K562 (cell line): ENCODE data around the gene CD84. TPM values are rescaled to one million over a fixed set of nuclear protein-coding genes. Genes with fewer than 3 reads are reported as not detected.

Experiments used
- CBX1 ChIP-seq: sonication (generic); IDR thresholded peaks from 2 replicates; pipeline ENCODE4 v1.6.1; 2016; ENCODE audit warnings: antibody characterized with exemption, low read depth, mild to moderate bottlenecking
- CBX3 ChIP-seq, 2 experiments: IDR thresholded peaks; 1 replicate in 1 of 2; 2 replicates in 1 of 2; pipeline ENCODE4 v1.6.1; 2012; ENCODE audit warnings: inconsistent platforms in 2 of 2, low read length in 2 of 2, borderline replicate concordance in 1 of 2, control low read depth in 1 of 2
- CCAR2 ChIP-seq: fragments of 200-400 bp; formaldehyde crosslinking; IDR thresholded peaks from 2 replicates; pipeline ENCODE4 v1.6.1; 2017; ENCODE audit warnings: mild to moderate bottlenecking, low read depth, low read length
- DACH1 ChIP-seq: fragments of 450-650 bp; IDR thresholded peaks from 2 replicates; pipeline ENCODE4 v1.6.1; 2018; ENCODE audit not compliant: partially characterized antibody
- EWSR1 ChIP-seq: fragments of 450-650 bp; IDR thresholded peaks from 2 replicates; pipeline ENCODE4 v1.6.1; 2018; ENCODE audit warnings: borderline replicate concordance, mild to moderate bottlenecking, low read depth, moderate library complexity; ENCODE audit not compliant: partially characterized antibody
- IRF9 ChIP-seq: fragments of 450-650 bp; IDR thresholded peaks from 2 replicates; pipeline ENCODE4 v1.6.1; 2016; ENCODE audit warnings: missing biosample characterization, missing genetic modification characterization
- KDM5B ChIP-seq: fragments of 200-600 bp; sonication (generic); IDR thresholded peaks from 2 replicates; pipeline ENCODE4 v1.6.1; 2012; ENCODE audit warnings: low read depth, mild to moderate bottlenecking, moderate library complexity, low read length, control low read depth, inconsistent platforms; ENCODE audit not compliant: insufficient replicate concordance
- KLF10 ChIP-seq: fragments of 250-450 bp; sonication (Bioruptor Pico); IDR thresholded peaks from 2 replicates; pipeline ENCODE4 v1.6.1; 2021; ENCODE audit warnings: matching md5 sums
- MTA3 ChIP-seq: fragments of 450-650 bp; formaldehyde crosslinking; IDR thresholded peaks from 2 replicates; pipeline ENCODE4 v1.6.1; 2017; ENCODE audit warnings: mild to moderate bottlenecking, borderline replicate concordance
- NCOA1 ChIP-seq: fragments of 450-650 bp; IDR thresholded peaks from 2 replicates; pipeline ENCODE4 v1.6.1; 2016; ENCODE audit warnings: low read depth
- POLR2A ChIP-seq: fragments of 450-650 bp; conservative IDR thresholded peaks from 2 replicates; pipeline ENCODE4 v1.6.1; 2016
- PREB ChIP-seq: sonication (generic); formaldehyde crosslinking; IDR thresholded peaks from 2 replicates; pipeline ENCODE4 v1.8.1; 2023; ENCODE audit warnings: mild to moderate bottlenecking, missing genetic modification reagents
- THAP12 ChIP-seq: fragments of 250-450 bp; sonication (Bioruptor Pico); IDR thresholded peaks from 2 replicates; pipeline ENCODE4 v1.9.0; 2021; ENCODE audit warnings: mild to moderate bottlenecking, inconsistent platforms
- ZNF316 ChIP-seq: fragments of 450-650 bp; IDR thresholded peaks from 2 replicates; pipeline ENCODE4 v1.6.1; 2016
- ZNF444 ChIP-seq: fragments of 250-450 bp; sonication (Bioruptor Pico); IDR thresholded peaks from 2 replicates; pipeline ENCODE4 v1.4.0; 2020; ENCODE audit warnings: mild to moderate bottlenecking, moderate library complexity
- ZNF583 ChIP-seq: fragments of 250-450 bp; sonication (Bioruptor Pico); IDR thresholded peaks from 2 replicates; pipeline ENCODE4 v1.4.0; 2020
- polyA plus RNA-seq, 8 experiments: library from polyadenylated mRNA; depleted of rRNA in 4 of 8; stranded (reverse) in 5 of 8; unstranded in 3 of 8; fragments of >200 nt; fragmentation: Nextera tagmentation in 2 of 8; fragmentation: Illumina TruSeq in 1 of 8; extraction: Ambion mirVana in 2 of 8; extraction: Trizol in 1 of 8; gene quantifications; 2 replicates each; pipeline versions ENCODE4 v1.2.1 to v1.2.3, GENCODE V29; 2011 to 2014; ENCODE audit warnings: inconsistent platforms in 1 of 8, missing spikeins in 1 of 8
- total RNA-seq, 7 experiments: library from RNA; depleted of rRNA in 6 of 7; stranded (reverse); fragments of >200 nt in 6 of 7; fragmentation: Illumina TruSeq in 2 of 7; extraction: Trizol in 2 of 7; gene quantifications; 2 replicates each; pipeline versions ENCODE4 v1.2.1 to v1.2.3, GENCODE V29; 2011 to 2021; ENCODE audit warnings: low replicate concordance in 1 of 7
- TF ChIP-seq, protein P1 (sequence below), 3 experiments: IDR thresholded peaks in 2 of 3; conservative IDR thresholded peaks in 1 of 3; 2 replicates each; pipeline ENCODE4 v1.5.1; 2011 to 2012; ENCODE audit warnings: low read length in 3 of 3, mild to moderate bottlenecking in 3 of 3, control low read depth in 2 of 3, improper control_type of control experiment in 1 of 3, inconsistent platforms in 1 of 3, low read depth in 1 of 3, mixed read lengths in 1 of 3, moderate library complexity in 1 of 3; ENCODE audit not compliant: insufficient read depth in 2 of 3
- TF ChIP-seq, protein P2 (sequence below): sonication (generic); formaldehyde crosslinking; IDR thresholded peaks from 2 replicates; pipeline ENCODE4 v1.8.1; 2023; ENCODE audit warnings: mild to moderate bottlenecking, missing genetic modification reagents

The CD84 gene
- total and polyA plus RNA-seq, 9 of the 15 experiments (the other 6 are each of a cell fraction or from before 2014, with no cell fraction given), result 0.82 to 6.8 (median 2.0) TPM

GRCh38 chr1:160539990-160540858 is 39.1 kb downstream of the CD84 start (continued):
- TF ChIP-seq IRF9 (tag) (peak; percentile 13; the same call in 1 of the 2 replicates), ZNF583 (CRISPR knock-in tag) (no peak), NCOA1 (peak; percentile 98), KLF10 (no peak), POLR2A (peak; percentile 72), KDM5B (peak; percentile 34), ZNF316 (no peak; the same call in 1 of the 2 replicates), THAP12 (CRISPR knock-in tag) (no peak), ZNF444 (CRISPR knock-in tag) (peak; percentile 75), MTA3 (peak; percentile 96), DACH1 (peak; percentile 65), EWSR1 (no peak), CBX3 (IDR thresholded peaks at IDR 0.05; ENCODE audit: borderline replicate concordance in 1 of 2, low read length in 2 of 2) (peak in 1 of 2 experiments; percentile 86; a peak in 1 of 3 replicates), CBX1 (peak; percentile 76), CCAR2 (no peak), PREB (CRISPR knock-in tag) (no peak)
- TF ChIP-seq, protein P1, sequence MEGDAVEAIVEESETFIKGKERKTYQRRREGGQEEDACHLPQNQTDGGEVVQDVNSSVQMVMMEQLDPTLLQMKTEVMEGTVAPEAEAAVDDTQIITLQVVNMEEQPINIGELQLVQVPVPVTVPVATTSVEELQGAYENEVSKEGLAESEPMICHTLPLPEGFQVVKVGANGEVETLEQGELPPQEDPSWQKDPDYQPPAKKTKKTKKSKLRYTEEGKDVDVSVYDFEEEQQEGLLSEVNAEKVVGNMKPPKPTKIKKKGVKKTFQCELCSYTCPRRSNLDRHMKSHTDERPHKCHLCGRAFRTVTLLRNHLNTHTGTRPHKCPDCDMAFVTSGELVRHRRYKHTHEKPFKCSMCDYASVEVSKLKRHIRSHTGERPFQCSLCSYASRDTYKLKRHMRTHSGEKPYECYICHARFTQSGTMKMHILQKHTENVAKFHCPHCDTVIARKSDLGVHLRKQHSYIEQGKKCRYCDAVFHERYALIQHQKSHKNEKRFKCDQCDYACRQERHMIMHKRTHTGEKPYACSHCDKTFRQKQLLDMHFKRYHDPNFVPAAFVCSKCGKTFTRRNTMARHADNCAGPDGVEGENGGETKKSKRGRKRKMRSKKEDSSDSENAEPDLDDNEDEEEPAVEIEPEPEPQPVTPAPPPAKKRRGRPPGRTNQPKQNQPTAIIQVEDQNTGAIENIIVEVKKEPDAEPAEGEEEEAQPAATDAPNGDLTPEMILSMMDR (IDR thresholded peaks at IDR 0.05 in 2 of 3, conservative IDR thresholded peaks at IDR 0.05 in 1 of 3; ENCODE audit: insufficient read depth in 2 of 3, low read depth in 1 of 3, low read length in 3 of 3), result peak in 1 of 3 experiments; percentile 32; a peak in 2 of 6 replicates
- TF ChIP-seq, protein P2, sequence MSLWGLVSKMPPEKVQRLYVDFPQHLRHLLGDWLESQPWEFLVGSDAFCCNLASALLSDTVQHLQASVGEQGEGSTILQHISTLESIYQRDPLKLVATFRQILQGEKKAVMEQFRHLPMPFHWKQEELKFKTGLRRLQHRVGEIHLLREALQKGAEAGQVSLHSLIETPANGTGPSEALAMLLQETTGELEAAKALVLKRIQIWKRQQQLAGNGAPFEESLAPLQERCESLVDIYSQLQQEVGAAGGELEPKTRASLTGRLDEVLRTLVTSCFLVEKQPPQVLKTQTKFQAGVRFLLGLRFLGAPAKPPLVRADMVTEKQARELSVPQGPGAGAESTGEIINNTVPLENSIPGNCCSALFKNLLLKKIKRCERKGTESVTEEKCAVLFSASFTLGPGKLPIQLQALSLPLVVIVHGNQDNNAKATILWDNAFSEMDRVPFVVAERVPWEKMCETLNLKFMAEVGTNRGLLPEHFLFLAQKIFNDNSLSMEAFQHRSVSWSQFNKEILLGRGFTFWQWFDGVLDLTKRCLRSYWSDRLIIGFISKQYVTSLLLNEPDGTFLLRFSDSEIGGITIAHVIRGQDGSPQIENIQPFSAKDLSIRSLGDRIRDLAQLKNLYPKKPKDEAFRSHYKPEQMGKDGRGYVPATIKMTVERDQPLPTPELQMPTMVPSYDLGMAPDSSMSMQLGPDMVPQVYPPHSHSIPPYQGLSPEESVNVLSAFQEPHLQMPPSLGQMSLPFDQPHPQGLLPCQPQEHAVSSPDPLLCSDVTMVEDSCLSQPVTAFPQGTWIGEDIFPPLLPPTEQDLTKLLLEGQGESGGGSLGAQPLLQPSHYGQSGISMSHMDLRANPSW, result no peak
